EL (cell line): ENCODE data around the gene PRKACA.
"Not testable (repeated sequence)": the region's sequence is repeated elsewhere in the genome, so short reads cannot be mapped to it uniquely, and the experiment has no call there.

Experiments
- DNase-seq: peaks from one replicate; pipeline ENCODE4 v3.0.0-alpha.2; 2016

Gene PRKACA

GRCh38 chr19:14147797-14148605 is 30.4 kb upstream of the PRKACA start:
- peak; percentile 64 for DNase-seq

DNA sequence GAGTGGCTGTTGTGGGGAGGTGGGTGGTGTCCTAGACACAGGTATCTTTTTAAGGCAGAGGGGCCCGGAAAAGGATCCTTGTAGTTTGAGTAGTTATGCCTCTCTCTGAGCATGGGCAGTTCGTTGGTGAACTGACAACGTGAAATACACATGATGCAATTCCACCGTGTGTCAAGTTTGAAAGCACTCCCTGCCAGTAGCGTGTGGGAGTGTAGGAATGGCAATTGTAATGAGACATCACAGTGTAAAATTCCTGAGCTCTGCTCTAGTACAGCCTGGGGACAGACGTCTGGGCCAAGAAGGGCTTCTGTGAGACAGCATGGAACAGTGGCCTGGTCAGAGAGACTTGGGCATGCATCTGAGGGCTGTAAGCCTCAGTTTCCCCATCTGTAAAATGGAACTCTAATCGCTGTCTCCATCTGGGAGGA is 29.2 kb upstream of the PRKACA start:
- peak; percentile 75 for DNase-seq

DNA sequence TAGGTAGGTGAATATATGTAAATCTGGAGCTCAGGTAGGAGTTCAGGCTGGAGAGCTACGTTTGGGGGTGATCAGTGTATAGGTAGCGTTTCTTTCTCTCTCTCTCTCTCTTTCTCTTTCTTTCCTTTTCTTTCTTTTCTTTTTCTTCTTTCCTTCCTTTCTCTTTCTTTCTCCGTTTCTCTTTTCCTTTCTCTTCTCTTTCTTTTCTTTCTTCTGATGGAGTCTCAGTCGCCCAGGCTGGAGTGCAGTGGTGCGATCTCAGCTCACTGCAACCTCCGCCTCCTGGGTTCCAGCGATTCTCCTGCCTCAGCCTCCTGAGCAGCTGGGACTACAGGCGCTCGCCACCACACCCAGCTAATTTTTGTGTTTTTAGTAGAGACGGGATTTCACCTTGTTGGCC is 28.6 kb upstream of the PRKACA start:
- not testable (repeated sequence) for DNase-seq

- DNase-seq = no peak
Observed at GRCh38 chr19:14145381-14145780, 27.8 kb upstream of the PRKACA start.

DNA sequence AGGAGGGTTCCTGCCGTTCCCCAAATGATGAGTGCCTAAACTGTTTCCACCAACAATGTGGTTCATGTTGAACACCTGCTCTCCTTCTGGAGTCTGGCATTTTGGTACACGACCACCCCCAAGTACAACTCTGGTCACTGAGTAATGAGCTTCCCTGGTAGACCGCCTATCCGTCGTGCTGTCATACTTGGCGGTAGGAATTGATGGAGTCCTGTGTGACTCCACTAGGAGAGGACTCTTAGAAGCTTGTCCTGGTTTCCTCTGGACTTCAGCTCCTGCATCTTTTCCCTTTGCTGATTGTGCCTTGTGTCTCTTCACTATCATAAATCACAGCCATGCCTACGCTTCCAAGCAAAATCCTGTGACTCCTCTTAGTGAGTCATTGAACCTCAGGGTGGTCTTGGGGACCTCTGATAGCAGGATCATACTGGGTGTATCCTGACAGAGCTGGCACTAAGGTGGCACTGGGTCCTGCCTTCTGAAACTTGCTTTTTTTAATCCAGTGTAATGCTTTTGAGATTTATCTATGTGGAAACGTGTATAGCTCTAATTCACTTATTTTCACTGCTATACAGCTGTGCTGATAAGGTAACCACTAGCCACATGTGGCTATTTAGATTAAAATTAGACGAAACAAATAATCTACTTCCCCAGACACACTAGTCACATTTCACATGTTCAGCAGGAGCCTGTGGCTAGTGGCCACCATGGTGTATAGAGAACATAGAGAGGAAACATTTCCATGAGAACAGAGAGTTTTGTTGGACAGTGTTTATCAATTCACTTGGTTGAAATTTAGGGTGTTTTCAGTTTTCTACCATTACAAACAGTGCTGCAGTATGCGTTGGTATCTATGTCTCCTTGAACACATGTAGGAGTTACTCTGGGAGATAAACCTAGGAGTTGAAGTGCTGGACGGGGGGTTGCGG is 25.0 kb upstream of the PRKACA start:
- DNase-seq = no peak

DNA sequence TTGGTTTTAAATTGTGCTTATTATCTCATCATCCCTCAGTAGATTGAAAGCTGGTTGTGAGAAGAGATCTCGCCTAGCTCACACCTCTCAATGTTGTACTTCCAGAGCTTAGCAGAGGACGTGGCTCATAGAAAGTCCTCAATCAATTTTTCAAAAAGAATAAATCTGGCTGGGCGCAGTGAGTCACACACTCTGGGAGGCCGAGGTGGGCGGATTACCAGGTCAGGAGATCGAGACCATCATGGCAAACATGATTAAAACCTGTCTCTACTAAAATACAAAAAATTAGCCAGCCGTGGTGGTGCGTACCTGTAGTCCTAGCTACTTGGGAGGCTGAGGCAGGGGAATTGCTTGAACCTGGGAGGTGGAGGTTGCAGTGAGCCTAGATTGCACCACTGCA is 23.5 kb upstream of the PRKACA start:
- no peak for DNase-seq

DNA sequence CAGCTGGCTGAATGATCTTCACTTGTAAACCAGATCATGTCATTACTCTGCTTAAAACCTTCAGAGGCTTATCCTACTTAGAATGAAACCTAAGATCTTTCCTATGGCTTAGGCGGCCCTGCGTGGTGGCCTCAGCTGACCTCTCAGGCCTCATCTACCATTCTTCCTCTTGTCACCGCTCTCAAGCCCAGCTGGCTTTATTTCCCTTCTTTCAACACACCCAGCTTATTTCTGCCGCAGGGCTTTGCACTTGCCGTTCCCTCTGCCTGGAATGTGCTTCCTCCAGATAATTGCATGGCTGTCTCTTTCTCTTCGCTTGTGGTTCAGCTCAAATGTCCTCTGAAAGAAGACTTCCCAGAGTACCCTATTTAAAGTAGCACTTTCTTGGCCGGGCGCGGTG is 22.4 kb upstream of the PRKACA start:
- peak; percentile 74 for DNase-seq

GRCh38 chr19:14138576-14139265 is 21.2 kb upstream of the PRKACA start:
- peak; percentile 61 for DNase-seq

DNA sequence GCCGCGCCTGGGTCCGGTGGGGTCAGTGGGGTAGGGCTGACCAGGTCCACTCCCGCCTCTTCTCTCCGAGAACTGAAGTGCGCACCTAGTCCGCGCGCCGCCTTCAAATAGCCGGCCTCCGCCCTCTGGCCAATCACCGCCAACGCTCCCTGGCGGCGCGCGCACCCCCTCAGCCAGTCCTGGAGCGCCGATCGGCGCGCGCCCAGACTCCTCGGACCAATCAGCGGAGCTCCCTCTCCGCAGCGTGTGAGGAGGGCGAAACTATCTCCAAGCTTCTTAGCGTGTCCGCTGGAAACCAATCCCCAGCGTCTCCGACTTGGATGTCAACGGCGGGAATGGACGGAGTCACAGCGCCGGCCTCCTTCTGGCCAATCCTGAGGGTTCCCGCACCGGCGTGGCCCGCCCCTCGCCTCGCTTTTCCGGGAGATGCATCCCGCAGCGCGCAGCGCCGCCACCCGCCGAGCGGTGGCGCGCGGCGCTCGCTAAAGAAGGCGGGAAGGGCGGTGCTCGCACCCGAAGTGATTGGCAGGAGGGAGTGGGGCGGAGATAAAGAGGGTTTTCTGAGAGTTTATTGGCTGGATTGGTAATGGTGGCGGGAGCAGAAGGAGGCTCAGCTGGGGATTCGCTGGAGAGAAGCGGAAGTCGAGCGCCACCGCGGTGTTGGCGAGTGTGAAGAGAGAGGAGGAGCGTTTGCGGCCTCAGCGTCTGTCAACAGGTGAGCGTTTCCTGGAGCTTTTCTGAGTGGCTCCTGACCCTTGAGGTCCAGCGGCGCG is 19.1 kb upstream of the PRKACA start, which contains the start of gene ASF1B:
Gene ASF1B (minus strand): TSS at position 81 of the 773 bp plus-strand sequence. CDS start 133 bp downstream, outside the sequence.
- DNase-seq = peak; percentile 100

DNA sequence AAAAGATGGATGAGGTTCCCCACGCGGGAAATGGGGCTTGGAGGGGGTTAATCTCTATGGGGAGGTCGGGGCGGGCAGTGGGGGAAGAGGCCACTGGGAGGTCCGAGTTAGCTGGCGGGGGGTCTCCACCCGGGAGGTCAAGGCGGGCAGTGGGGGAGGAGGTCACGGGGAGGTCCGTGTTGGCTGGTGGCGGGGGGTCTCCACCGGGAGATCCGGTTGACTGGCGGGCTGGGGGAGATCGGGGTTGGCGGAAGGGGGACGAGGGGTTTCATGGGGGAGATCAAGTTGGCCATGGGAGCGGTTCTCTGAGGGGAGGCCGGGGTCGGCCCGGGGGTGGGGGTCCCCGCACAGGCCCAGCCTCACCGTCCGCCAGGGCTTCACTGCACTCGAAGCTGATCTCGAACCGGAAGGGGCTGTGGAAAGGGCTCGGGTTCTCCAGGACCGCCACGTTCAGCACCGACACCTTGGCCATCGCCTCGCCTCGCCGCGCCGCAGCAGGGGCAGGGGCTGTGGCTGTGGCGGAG is 18.5 kb upstream of the PRKACA start:
- no peak for DNase-seq

DNA sequence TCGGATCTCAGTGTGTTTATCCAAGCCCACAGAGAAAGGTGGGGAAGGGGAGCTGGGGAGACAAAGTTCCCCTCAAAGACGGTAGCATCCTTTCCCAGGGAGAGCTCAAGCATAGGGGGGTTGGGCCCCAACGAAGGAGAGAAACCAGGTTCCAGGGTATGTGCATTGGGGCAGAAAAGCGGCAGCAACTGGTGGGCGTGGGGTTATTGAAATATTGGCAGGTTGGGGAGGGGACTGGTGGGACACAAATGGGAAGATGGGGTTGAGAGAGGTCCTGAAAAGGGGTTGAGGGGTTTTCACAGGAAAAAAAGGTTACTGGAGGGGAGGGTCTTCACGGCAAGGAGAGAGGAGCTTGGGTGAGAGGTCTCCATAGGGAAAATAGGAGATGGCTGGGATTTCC is 17.8 kb upstream of the PRKACA start:
- no peak for DNase-seq

DNA sequence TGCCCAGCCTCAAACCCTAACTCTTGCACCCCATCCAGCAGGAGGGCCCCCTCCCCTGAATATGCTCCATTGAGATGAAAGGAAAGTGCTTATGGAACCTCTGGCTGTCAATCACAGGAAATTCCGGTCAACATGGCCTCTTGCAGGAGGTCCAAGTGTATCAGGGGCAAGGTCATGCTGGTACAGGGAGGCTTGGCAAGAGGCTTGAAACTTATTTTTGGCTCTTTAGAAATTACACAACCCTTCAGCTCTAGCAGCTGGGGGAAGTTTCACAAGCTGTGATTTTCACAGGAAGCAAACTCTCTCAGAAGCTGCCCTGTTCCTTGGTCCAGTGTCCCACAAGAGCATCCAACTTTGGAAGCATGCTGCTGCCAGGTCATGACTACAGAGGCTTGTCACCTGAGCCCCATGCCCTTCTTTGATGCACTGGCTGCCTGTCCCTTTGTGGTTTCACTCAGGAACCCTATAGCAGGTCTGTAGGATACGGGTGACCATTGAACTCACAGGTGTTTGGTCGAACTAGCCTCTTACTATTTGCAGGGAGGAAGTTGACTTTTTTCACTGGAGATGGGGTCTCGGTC is 10.5 kb upstream of the PRKACA start:
- no peak for DNase-seq

DNA sequence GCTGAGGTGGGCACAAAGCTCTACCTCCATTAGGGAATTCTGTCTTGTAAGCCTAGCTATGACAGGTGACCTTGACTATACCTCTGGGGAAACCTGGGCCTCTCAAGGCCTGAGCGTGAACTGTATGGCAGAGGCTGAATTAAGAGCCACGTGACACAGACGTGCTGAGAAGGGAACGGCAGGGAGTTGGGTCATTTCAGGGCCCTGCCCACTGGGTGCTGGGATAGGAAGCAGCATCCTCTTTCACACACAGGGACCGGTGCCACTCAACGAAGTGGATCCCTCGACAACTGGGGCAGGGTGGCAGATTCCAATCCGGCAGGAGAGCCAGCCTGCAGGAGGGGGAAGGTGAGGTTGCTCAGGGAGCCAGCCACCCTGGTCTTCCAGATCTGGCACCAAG is 9.6 kb upstream of the PRKACA start:
- DNase-seq = no peak

GRCh38 chr19:14122924-14123323 is 5.4 kb upstream of the PRKACA start:
- no peak for DNase-seq

DNA sequence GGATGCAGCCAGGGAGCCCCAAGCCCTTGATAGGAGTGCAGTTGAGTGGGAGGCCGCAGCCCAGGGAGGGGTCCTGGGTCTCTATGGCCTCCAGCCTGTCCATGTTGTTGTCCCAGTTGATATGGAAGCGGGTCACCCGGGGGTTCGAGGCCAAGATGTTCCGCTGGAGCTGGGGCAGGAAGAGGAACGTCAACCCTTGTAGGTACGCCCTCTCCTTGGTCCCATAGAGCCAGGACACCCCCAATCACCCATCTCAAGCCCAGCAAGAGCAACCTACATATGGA is 2.9 kb upstream of the PRKACA start:
- no peak for DNase-seq

- DNase-seq = no peak
Observed at GRCh38 chr19:14119644-14120496, 2.3 kb upstream of the PRKACA start.

GRCh38 chr19:14119146-14119545 is 1.6 kb upstream of the PRKACA start:
- DNase-seq = no peak

DNA sequence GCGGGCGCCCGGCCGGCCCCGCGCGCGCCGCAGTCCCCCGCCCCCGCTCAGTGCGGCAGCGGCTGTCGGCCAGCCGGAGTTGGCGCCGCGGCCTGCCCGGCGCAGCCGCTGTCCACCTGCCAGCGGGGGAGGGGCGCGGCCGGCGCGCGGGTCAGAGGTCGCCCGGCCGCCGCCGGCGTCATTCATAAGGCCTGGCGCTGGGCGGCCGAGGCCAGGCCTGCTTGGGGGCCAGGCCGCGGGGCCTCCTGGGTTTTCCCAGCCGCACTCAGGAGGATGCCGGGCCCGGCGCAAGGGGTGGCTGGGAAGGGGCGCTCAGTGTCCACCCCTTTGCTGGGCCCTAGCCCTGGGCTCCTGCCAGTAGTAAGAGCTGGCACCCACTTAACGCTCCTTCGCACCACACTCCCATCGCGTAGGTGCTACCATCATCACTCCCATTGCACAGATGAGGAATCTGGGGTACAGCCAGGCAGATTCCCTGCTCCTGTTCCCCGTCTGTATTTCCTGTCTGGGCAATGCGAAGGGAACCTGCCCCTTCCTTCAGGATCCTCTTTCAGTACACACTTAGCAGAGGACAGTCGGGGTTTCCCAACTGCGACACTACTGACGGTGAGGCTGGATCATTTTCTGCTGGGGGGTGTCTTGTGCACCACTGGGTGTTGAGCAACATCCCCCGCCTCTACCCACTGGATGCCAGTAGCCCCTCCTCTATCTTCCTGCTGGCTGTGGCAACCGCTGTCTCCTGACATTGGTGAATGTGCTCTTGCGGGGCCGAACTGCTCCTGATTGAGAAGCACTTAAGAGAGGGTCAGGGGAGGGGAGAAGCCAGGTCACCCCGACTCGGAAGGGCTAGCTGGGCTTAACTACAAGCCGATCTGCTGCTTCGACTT is 846 bp upstream of the PRKACA start:
- peak; percentile 59 for DNase-seq

GRCh38 chr19:14116918-14117578 is 514 bp downstream of the PRKACA start:
- no peak for DNase-seq
